ENCODE measurements around the gene MAN2B2.

The MAN2B2 gene

GRCh38 chr4:6566391-6567190, 8.4 kb upstream of the MAN2B2 start:
- no peak for DNase-seq (ENCODE audit: extremely low read depth in 1 of 2, low read depth in 1 of 2)

GRCh38 chr4:6567218-6567617, 7.8 kb upstream of the MAN2B2 start:
- no peak for DNase-seq (ENCODE audit: extremely low read depth in 1 of 2, low read depth in 1 of 2)

GRCh38 chr4:6568148-6568547, 6.8 kb upstream of the MAN2B2 start:
- DNase-seq (ENCODE audit: extremely low read depth in 1 of 2, low read depth in 1 of 2): no peak

DNA sequence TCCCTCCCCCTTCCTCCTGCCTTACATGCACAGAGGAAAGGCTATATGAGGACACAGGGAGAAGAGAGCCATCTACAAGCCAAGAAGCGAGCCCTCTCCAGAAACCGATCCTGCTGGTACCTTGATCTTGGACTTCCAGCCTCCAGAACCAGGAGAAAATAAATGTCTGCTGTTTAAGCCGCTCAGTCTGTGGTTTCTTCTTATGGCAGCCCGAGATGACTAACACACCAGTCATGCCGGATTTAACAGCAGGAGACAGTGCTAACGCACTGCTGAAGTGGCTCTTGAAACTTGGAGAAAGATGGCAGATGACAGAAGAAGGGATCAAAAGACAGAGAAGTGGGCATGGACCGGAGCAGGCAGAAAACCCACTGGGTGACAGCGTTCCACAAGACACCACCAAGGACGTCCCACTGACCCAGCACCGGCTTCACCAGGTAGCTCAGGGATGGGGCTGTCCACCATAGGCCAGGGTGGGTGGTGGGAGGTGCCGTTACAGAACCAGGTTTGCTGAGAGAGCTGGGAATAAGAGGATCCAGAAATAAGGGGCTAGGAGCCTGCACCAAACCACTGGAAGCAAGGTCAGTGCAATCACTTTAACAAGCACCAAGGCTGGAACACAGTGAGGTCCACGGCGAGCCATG, 6.2 kb upstream of the MAN2B2 start:
- DNase-seq (ENCODE audit: extremely low read depth in 1 of 2, low read depth in 1 of 2): no peak

DNA sequence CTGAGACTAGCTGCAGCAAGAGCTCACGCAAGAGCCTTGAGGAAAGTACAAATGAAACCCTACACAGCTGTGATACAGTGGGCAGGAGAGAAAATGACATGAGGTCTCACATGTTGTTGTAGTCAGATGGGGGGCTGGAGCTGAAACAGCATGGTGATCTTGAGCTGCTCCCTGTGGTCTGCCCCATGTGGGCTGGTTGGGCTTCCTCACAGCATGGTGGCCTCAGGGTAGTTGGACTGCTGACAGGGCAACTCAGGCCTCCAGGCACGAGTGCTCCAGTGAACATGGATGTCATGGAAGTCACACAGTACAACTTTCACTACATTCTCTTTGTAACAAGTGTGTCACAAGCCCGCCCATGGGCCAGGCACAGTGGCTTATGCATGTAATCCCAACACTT, 3.4 kb upstream of the MAN2B2 start:
- no peak for DNase-seq (ENCODE audit: extremely low read depth in 1 of 2, low read depth in 1 of 2)

DNA sequence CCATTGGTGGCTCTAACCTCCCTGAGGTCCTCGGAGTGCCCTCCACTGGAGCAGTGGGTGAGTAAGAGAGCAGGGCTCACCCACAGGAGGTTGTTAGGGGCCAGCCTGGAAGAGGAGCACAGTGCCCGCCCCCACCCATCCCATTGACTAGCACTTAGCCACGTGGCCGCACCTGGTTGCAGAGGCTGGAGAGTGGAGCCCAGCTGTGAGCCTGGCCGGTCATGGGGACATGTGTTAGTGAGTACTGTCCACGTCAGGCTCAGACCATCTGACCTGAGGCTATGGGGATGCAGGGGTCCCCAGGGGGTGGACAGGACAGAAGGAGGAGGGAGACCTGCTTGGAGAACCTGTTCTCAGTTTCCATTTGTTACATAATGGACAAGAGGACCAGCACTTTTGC, 1.4 kb upstream of the MAN2B2 start:
- no peak for DNase-seq (ENCODE audit: extremely low read depth in 1 of 2, low read depth in 1 of 2)

DNA sequence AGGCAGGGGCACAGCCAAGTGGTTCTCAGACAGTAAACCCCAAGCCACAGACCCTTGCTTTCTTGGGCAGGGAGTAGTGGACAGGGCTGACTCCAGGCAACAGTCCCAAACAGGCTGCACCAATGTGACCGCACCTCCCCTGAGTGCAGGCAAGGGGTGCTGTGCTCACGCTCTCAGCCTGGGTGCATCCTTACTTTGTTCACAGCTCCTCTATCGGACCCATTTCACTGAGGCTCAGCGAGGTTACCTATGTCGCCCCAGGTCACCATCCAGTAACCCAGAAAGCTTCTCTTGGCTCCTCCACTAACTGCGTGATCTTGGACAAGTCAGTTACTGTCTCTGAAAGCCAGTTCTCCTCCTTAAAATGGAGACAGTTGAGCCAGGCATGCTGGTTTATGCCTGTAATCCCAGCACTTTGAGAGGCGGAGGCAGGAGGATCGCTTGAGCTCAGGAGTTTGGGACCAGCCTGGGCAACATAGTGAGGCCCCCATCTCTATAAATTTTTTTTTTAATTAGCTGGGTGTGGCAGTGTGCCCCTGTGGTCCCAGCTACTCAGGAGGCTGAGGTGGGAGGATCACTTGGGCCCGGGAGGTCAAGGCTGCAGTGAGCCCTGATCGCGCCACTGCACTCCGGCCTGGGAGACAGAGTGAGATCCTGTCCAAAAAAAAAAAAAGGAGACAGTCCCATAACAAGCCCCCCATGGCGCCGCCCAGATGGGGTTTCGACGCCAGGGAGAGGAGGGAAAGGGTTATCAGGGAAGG, 823 bp upstream of the MAN2B2 start:
- no peak for DNase-seq (ENCODE audit: extremely low read depth in 1 of 2, low read depth in 1 of 2)

DNA sequence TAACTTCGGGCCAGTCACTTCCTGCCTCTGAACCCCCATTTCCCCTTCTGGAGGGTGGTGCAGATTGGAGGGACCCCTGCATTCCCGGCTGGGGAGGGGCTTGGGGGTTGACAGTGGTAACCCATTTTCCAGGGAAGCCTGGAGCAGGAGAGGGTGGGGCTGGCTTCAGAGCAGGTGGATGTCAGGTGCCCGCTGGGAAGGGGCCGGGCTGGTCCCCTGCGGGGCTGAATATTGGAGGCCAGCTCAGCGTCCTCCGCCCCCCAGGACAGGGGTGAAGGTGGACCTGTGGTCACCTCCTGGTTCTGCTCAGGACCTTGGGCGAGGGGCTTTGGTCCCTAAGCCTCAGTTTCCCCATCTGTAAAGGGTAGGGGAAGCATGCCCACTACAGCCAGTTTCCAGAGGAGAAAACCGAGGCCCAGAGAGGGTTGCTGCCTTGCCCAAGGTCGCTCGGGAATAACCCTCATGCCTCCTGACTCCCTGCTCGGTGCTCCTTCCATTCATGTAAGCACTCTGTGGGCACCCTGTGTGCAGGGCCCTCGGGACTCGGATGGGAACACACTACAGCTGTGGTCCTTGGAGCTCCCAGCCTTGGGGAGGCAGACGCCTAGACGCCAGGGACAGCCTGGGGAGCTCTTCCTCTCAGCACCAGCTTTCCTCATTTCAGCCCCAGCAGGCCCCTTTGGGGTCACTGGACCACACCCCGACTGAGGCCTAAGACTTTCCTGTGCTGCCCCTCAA, 683 bp downstream of the MAN2B2 start:
- DNase-seq (ENCODE audit: extremely low read depth in 1 of 2, low read depth in 1 of 2): no peak

DNA sequence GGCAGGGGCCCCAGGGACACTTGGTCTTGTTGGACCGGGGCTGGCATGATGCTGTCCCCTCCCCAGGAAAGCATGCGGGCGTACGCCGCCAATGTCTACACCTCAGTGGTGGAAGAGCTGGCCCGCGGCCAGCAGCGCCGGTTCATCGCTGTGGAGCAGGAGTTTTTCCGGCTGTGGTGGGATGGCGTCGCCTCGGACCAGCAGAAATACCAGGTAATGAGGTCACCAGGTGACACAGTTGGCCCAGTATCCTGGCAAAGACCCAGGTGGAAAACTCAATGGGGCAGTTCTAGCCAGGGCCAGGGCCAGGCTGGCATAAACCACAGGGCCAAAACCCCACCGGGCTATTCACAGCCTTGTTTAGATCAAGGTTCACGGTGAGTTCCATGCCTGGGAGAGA, 1.5 kb downstream of the MAN2B2 start:
- DNase-seq (ENCODE audit: extremely low read depth in 1 of 2, low read depth in 1 of 2): no peak

- no peak for DNase-seq (ENCODE audit: extremely low read depth in 1 of 2, low read depth in 1 of 2)
These were observed 1.9 kb downstream of the MAN2B2 start for GRCh38 chr4:6576932-6577331.

GRCh38 chr4:6577409-6577808, 2.4 kb downstream of the MAN2B2 start:
- DNase-seq (ENCODE audit: extremely low read depth in 1 of 2, low read depth in 1 of 2): no peak

GRCh38 chr4:6578221-6578620, 3.2 kb downstream of the MAN2B2 start:
- DNase-seq (ENCODE audit: extremely low read depth in 1 of 2, low read depth in 1 of 2): no peak

DNA sequence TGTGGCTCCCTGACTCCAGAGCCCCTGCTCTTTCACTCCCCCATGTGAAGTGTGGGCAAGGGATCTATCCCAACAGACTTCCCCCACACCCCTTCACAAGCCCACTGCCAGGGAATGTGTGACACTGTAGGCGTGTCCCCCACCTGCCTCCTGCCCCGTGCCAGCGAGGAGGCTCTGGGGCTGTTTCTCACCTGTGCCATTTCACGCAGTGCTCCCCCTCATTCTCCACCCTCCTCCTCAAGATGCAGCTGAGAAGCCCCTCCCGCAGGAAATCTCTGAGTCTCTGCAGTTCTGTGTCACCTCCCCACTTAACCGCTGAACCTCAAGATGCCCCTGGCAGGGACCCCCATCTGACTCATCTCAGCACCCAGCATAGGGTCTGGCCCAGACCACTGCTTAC, 5.4 kb downstream of the MAN2B2 start:
- no peak for DNase-seq (ENCODE audit: extremely low read depth in 1 of 2, low read depth in 1 of 2)

DNA sequence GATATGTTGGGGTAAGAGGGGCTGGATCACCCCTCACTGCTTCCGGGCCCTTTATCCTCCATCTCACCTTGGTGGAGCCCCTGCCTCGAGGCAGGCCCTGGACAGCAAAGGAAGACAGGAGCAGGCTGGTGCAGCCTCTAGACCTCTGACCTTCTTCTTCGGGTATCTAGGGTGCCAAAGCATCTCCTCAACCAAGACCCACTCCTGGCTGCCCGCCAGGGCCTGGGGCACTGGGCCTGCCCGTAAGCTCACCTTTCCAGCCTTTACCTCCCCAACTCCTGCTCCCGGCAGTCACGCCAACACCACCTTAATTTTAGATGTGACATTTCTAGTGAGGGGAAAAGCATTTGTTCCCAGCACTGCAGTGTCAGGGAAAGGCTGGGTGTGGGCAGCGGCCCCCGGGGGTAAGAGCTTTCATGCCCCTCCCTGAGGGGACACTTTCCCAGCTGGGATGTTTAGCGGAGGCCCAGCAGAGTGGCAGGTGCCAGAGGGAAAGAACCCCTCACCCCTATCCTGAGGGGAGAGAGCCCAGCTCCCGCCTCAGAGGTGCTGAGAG, 6.7 kb downstream of the MAN2B2 start:
- DNase-seq (ENCODE audit: extremely low read depth in 1 of 2, low read depth in 1 of 2): no peak

DNA sequence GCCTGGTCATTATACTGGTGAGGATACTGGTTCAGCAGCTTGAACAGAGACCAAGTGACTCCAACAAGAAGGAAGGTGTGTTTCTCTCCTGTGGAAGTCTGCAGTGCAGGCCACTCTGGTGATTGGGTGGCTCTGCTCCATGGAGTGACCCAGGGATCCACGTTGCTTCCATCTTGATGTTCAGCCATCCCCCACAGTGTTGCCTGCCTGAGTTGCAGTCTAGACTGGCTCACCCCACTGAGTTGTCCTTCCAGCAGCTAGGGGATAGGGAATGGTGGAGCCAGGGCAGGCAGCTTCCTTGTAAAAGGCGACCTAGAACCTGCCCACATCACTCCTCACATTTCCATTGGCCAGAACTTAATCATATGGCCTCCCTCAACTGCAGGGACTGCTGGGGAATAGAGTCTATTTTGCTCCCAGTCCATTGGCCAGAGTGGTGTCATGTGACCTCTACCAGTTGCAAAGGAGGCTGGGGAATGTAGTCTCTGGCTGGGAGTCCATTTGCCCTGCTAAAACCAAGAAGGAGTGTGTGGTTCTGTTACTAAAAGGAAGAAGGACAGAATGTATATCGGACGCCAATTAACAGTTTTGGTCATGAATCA, 8.0 kb downstream of the MAN2B2 start:
- no peak for DNase-seq (ENCODE audit: extremely low read depth in 1 of 2, low read depth in 1 of 2)

GRCh38 chr4:6584865-6585264, 9.9 kb downstream of the MAN2B2 start:
- no peak for DNase-seq (ENCODE audit: extremely low read depth in 1 of 2, low read depth in 1 of 2)

DNA sequence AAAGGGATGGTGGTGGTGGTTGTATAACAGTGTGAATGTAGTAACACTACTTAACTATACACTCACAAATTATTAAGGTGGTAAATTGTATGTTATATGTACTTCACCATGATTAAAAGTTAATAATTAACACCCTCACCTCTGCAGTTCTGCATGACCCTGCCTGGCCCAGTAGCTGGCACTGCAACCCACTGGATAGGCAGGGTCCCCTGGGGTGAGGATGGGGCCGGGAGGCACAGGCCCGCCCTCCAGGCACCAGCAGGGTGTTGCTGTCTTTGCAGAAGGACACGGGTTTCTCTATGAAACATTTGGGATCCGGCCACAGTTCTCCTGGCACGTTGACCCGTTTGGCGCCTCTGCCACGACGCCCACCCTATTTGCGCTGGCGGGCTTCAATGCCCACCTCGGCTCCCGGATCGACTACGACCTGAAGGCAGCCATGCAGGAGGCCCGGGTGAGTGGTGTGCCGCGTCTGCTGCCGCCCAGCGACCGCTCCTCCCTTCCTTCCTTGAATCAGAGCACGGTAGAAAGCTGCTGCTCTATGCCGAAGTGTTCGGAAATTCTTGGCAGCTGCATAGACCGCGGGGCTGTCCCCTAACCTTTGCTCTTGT, 11.8 kb downstream of the MAN2B2 start:
- DNase-seq (ENCODE audit: extremely low read depth in 1 of 2, low read depth in 1 of 2): no peak

DNA sequence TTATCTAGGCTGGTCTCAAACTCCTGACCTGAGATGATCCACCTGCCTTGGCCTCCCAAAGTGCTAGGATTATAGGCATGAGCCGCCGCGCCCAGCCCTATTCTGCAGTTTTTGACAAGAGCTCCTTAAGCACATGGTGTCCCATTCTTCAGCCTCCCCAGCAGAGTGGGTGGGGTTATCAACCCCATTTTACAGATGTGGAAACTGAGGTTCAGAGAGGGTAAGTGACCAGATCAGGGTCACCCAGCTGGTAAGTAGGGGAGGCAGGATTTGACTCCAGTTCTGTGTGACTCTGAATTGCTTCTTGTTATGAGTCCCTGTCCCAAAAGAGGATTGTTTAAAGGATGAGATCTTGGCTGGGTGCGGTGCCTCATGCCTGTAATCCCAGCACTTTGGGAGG, 14.5 kb downstream of the MAN2B2 start:
- no peak for DNase-seq (ENCODE audit: extremely low read depth in 1 of 2, low read depth in 1 of 2)

DNA sequence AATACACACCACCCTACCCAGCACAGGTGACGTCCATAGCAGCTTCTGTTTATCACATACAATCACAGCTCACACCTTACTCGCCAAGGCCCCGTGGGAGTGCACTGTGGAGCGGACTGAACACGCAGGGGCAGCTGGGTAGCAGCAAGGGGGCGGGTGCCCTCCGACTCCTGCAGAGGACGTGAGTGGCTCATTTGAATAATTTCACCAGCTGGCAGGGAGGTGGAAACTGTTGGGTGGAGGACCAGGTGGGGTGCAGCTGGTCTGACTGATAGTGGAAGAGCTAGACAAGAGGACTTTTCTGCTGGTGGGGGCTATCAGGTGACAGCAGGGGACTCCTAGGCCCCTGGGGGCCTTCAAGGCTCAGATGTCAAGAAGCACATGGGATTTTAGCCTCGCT, 16.3 kb downstream of the MAN2B2 start:
- no peak for DNase-seq (ENCODE audit: extremely low read depth in 1 of 2, low read depth in 1 of 2)

- DNase-seq (ENCODE audit: extremely low read depth in 1 of 2, low read depth in 1 of 2): no peak
These were observed 16.8 kb downstream of the MAN2B2 start for GRCh38 chr4:6591781-6592180.

Data from stimulated activated CD8-positive, alpha-beta memory T cell treated with anti-CD3 and anti-CD28 coated beads, Interleukin-7, amount 100 ng/mL, for 48 hours (primary cell).